ENCODE results near the gene ATP13A2. TPM values are rescaled to one million over a fixed set of nuclear protein-coding genes. Genes with fewer than 3 reads are reported as not detected.
"Not testable (repeated sequence)": the region's sequence is repeated elsewhere in the genome, so short reads cannot be mapped to it uniquely, and the experiment has no call there.

ATP13A2 gene
- total RNA-seq, 1 experiment from 2014 or later: 48.4 TPM

GRCh38 chr1:16944038-16944437 is 67.7 kb downstream of the ATP13A2 start:
- H3K9me2 ChIP-seq (replicated peaks; ENCODE audit: low read length): no peaks in the 10 kb centered on the region
- DNase-seq: no peak

GRCh38 chr1:16939386-16940180 is 72.1 kb downstream of the ATP13A2 start:
- ATAC-seq; H3K27ac ChIP-seq (ENCODE audit: low read length); DNase-seq; POLR2A ChIA-PET (ENCODE audit: unreplicated experiment); H3K9ac ChIP-seq (ENCODE audit: low read length); H4K20me1 ChIP-seq (ENCODE audit: low read length); H3K4me2 ChIP-seq (ENCODE audit: low read length); H3K27me3 ChIP-seq (ENCODE audit: low read length); H3K4me3 ChIP-seq (ENCODE audit: low read length); H3K79me2 ChIP-seq (ENCODE audit: low read length); CTCF ChIA-PET; H3K36me3 ChIP-seq (ENCODE audit: low read depth, low read length); H3F3A ChIP-seq (ENCODE audit: low read length, unreplicated experiment); H3K9me3 ChIP-seq (ENCODE audit: low read length); H2AFZ ChIP-seq (ENCODE audit: low read length); H3K9me2 ChIP-seq (replicated peaks; ENCODE audit: low read length); intact Hi-C loops (cut with micrococcal nuclease); H3K4me1 ChIP-seq (ENCODE audit: insufficient read depth, low read length); BruUV-seq (replicated peaks): not testable (repeated sequence)

More at GRCh38 chr1:16944038-16944437, 67.7 kb downstream of the ATP13A2 start:
- no peaks in the 10 kb centered on the region for H3K9me3 ChIP-seq (ENCODE audit: low read length)
- H3F3A ChIP-seq (ENCODE audit: low read length, unreplicated experiment): no peaks in the 10 kb centered on the region
- BruUV-seq (replicated peaks): no TSS peak
- no peaks in the 10 kb centered on the region for H3K36me3 ChIP-seq (ENCODE audit: low read depth, low read length)
- no peak overlapping the region for H3K9ac ChIP-seq (ENCODE audit: low read length)
- no peak overlapping the region for H3K4me3 ChIP-seq (ENCODE audit: low read length)
- TF ChIP-seq EZH2 (IDR thresholded peaks at IDR 0.05; ENCODE audit: low read length, unreplicated experiment) (no peak), CTCF (conservative IDR thresholded peaks at IDR 0.05; ENCODE audit: low read depth, low read length) (no peak), EZH2phosphoT487 (IDR thresholded peaks at IDR 0.05; ENCODE audit: borderline replicate concordance, low read length) (no peak)
- no peaks in the 10 kb centered on the region for H3K27me3 ChIP-seq (ENCODE audit: low read length)
- no peak overlapping the region for H2AFZ ChIP-seq (ENCODE audit: low read length)
- no peak overlapping the region for H3K4me2 ChIP-seq (ENCODE audit: low read length)
- intact Hi-C loops (cut with micrococcal nuclease): no loop called here
- peaks cover 11% of the 10 kb centered on the region for H3K4me1 ChIP-seq (ENCODE audit: insufficient read depth, low read length)
- CTCF ChIA-PET: no interaction called here
- POLR2A ChIA-PET (ENCODE audit: unreplicated experiment): no interaction called here
- H3K27ac ChIP-seq (ENCODE audit: low read length): no peak overlapping the region
- no peak for ATAC-seq
- no peaks in the 10 kb centered on the region for H3K79me2 ChIP-seq (ENCODE audit: low read length)
- no peaks in the 10 kb centered on the region for H4K20me1 ChIP-seq (ENCODE audit: low read length)

- no peaks in the 10 kb centered on the region for H3K27me3 ChIP-seq (ENCODE audit: low read length)
- H3K79me2 ChIP-seq (ENCODE audit: low read length): no peaks in the 10 kb centered on the region
- ChIA-PET CTCF (no interaction called here), POLR2A (ENCODE audit: unreplicated experiment) (no interaction called here)
- H3K4me2 ChIP-seq (ENCODE audit: low read length): no peak overlapping the region
- H3K9me3 ChIP-seq (ENCODE audit: low read length): no peaks in the 10 kb centered on the region
- H2AFZ ChIP-seq (ENCODE audit: low read length): no peak overlapping the region
- H4K20me1 ChIP-seq (ENCODE audit: low read length): no peaks in the 10 kb centered on the region
- no peak for TF ChIP-seq CTCF (conservative IDR thresholded peaks at IDR 0.05; ENCODE audit: low read depth, low read length)
- no peak for TF ChIP-seq EZH2 (IDR thresholded peaks at IDR 0.05; ENCODE audit: low read length, unreplicated experiment)
- TF ChIP-seq EZH2phosphoT487 (IDR thresholded peaks at IDR 0.05; ENCODE audit: borderline replicate concordance, low read length): no peak
- ATAC-seq (no peak), DNase-seq (no peak)
- H3K4me3 ChIP-seq (ENCODE audit: low read length): no peak overlapping the region
- BruUV-seq (replicated peaks): no TSS peak
- no peaks in the 10 kb centered on the region for H3F3A ChIP-seq (ENCODE audit: low read length, unreplicated experiment)
- H3K4me1 ChIP-seq (ENCODE audit: insufficient read depth, low read length): no peaks in the 10 kb centered on the region
- H3K27ac ChIP-seq (ENCODE audit: low read length): no peak overlapping the region
- no peak overlapping the region for H3K9ac ChIP-seq (ENCODE audit: low read length)
- intact Hi-C loops (cut with micrococcal nuclease): no loop called here
- no peaks in the 10 kb centered on the region for H3K36me3 ChIP-seq (ENCODE audit: low read depth, low read length)
- H3K9me2 ChIP-seq (replicated peaks; ENCODE audit: low read length): no peaks in the 10 kb centered on the region
Observed at GRCh38 chr1:16938351-16939321, 73.1 kb downstream of the ATP13A2 start.

- H3K9me2 ChIP-seq (replicated peaks; ENCODE audit: low read length); H3K4me3 ChIP-seq (ENCODE audit: low read length); H3K27me3 ChIP-seq (ENCODE audit: low read length); H3K4me1 ChIP-seq (ENCODE audit: insufficient read depth, low read length); CTCF ChIA-PET; H3K9ac ChIP-seq (ENCODE audit: low read length); H4K20me1 ChIP-seq (ENCODE audit: low read length); BruUV-seq (replicated peaks); H3K4me2 ChIP-seq (ENCODE audit: low read length); H3K36me3 ChIP-seq (ENCODE audit: low read depth, low read length); intact Hi-C loops (cut with micrococcal nuclease); H3K27ac ChIP-seq (ENCODE audit: low read length); POLR2A ChIA-PET (ENCODE audit: unreplicated experiment); H3F3A ChIP-seq (ENCODE audit: low read length, unreplicated experiment); H3K9me3 ChIP-seq (ENCODE audit: low read length); H3K79me2 ChIP-seq (ENCODE audit: low read length); ATAC-seq; DNase-seq; H2AFZ ChIP-seq (ENCODE audit: low read length): not testable (repeated sequence)
Observed at GRCh38 chr1:16936580-16936979, 75.1 kb downstream of the ATP13A2 start.
